GM12878 (cell line): Measurements from ENCODE around the gene C10orf90. TPM values are rescaled to one million over a fixed set of nuclear protein-coding genes. Genes with fewer than 3 reads are reported as not detected.

Experiments
- ATAC-seq: fragments of 200-7000 bp; cut with Tn5 transposase; 3 replicates; pipeline ENCODE4 v1.9.1; 2020; ENCODE audit warnings: mild to moderate bottlenecking, moderate library complexity
- BruUV-seq: library from RNA; stranded (reverse); fragments of 400-500 nt; replicated peaks from 2 replicates; lab custom pipeline; 2021; lab: Mats Ljungman, UMichigan
- CTCF ChIA-PET: fragments of 300-600 bp; sonication (Branson Sonifier 250); formaldehyde crosslinking; extraction: SDS; loops from one replicate; lab custom pipeline; 2021; ENCODE audit warnings: inconsistent platforms; lab: Yijun Ruan, JAX
- POLR2A ChIA-PET: fragments of 350-600 bp; formaldehyde crosslinking; extraction: SDS; loops from one replicate; lab custom pipeline; 2021; ENCODE audit warnings: inconsistent platforms; lab: Charles Lee
- RAD21 ChIA-PET: fragments of 300-600 bp; sonication (Branson Sonifier 250); formaldehyde crosslinking; loops from one replicate; lab custom pipeline; 2023; ENCODE audit warnings: antibody characterized with exemption; ENCODE audit not compliant: unreplicated experiment; lab: Charles Lee
- SMC1A ChIA-PET: fragments of 300-600 bp; sonication (Branson Sonifier 250); formaldehyde crosslinking; loops from one replicate; lab custom pipeline; 2023; ENCODE audit not compliant: unreplicated experiment, uncharacterized antibody; lab: Charles Lee
- DNase-seq: peaks from one replicate; pipeline ENCODE4 v3.0.0-alpha.2; 2011; ENCODE audit warnings: low read depth, low spot score
- FAIRE-seq: peaks from 3 replicates; lab custom pipeline; 2011; peaks lifted over from hg19 to GRCh38; lab: Jason Lieb, UNC
- H2AFZ ChIP-seq: 2 replicates; pipeline ENCODE4 v1.6.0; 2011; ENCODE audit warnings: low read depth, low read length, control low read depth; ENCODE audit not compliant: control insufficient read depth
- H3K27ac ChIP-seq: 2 replicates; pipeline ENCODE4 v1.5.1; 2011; ENCODE audit warnings: control low read depth; ENCODE audit not compliant: control insufficient read depth, insufficient read depth
- H3K27me3 ChIP-seq, 2 experiments: replicated peaks in 1 of 2; 2 replicates each; pipeline versions ENCODE4 v1.6.0 to v1.6.1; 2011; ENCODE audit warnings: low read length in 1 of 2; ENCODE audit not compliant: control insufficient read depth in 2 of 2, insufficient read depth in 2 of 2
- H3K36me3 ChIP-seq, 2 experiments: 2 replicates each; pipeline ENCODE4 v1.5.1; 2011; ENCODE audit warnings: low read length in 1 of 2; ENCODE audit not compliant: control insufficient read depth in 2 of 2, insufficient read depth in 2 of 2
- H3K4me1 ChIP-seq: 2 replicates; pipeline ENCODE4 v1.6.1; 2011; ENCODE audit warnings: mild to moderate bottlenecking, low read length, moderate library complexity, mixed read lengths; ENCODE audit not compliant: control insufficient read depth, insufficient read depth
- H3K4me2 ChIP-seq: 2 replicates; pipeline ENCODE4 v1.6.0; 2011; ENCODE audit warnings: control low read depth; ENCODE audit not compliant: control insufficient read depth, insufficient read depth
- H3K4me3 ChIP-seq: fragments of 200-600 bp; sonication (generic); 2 replicates; pipeline ENCODE4 v1.5.1; 2016
- H3K79me2 ChIP-seq: 2 replicates; pipeline ENCODE4 v1.6.0; 2011; ENCODE audit warnings: low read length; ENCODE audit not compliant: control insufficient read depth, insufficient read depth
- H3K9ac ChIP-seq: 2 replicates; pipeline ENCODE4 v1.8.0; 2011; ENCODE audit warnings: low read length, control low read depth, mixed read lengths; ENCODE audit not compliant: control insufficient read depth, insufficient read depth
- H3K9me3 ChIP-seq: replicated peaks from 3 replicates; pipeline ENCODE4 v1.5.1; 2011; ENCODE audit warnings: mild to moderate bottlenecking, low read length; ENCODE audit not compliant: control insufficient read depth, insufficient read depth
- H4K20me1 ChIP-seq: 2 replicates; pipeline ENCODE4 v1.6.0; 2011; ENCODE audit not compliant: control insufficient read depth, insufficient read depth
- EED ChIP-seq: sonication (generic); IDR thresholded peaks from 2 replicates; pipeline ENCODE4 v1.6.1; 2016; ENCODE audit warnings: antibody characterized with exemption, low read depth
- GATAD2B ChIP-seq: fragments of 450-650 bp; conservative IDR thresholded peaks from 2 replicates; pipeline ENCODE4 v1.6.1; 2017; ENCODE audit warnings: low read depth, mild to moderate bottlenecking, moderate library complexity
- KLF5 ChIP-seq: fragments of 450-650 bp; IDR thresholded peaks from 2 replicates; pipeline ENCODE4 v1.6.1; 2014; ENCODE audit warnings: mild to moderate bottlenecking; ENCODE audit not compliant: partially characterized antibody
- NRF1 ChIP-seq: conservative IDR thresholded peaks from 2 replicates; pipeline ENCODE4 v1.6.1; 2011; ENCODE audit warnings: mild to moderate bottlenecking, low read depth, low read length, improper control_type of control experiment
- PAX5 ChIP-seq: IDR thresholded peaks from 2 replicates; pipeline ENCODE4 v1.6.1; 2011; ENCODE audit warnings: low read depth, low read length, borderline replicate concordance
- SMAD5 ChIP-seq: IDR thresholded peaks from 2 replicates; pipeline ENCODE4 v1.6.1; 2016; ENCODE audit warnings: antibody characterized with exemption, low read depth
- SUZ12 ChIP-seq: fragments of 200-600 bp; sonication (generic); IDR thresholded peaks from one replicate; pipeline ENCODE4 v1.6.1; 2018; ENCODE audit warnings: antibody characterized with exemption, mild to moderate bottlenecking; ENCODE audit not compliant: unreplicated experiment
- WRNIP1 ChIP-seq: IDR thresholded peaks from 2 replicates; pipeline ENCODE4 v1.6.1; 2011; ENCODE audit warnings: low read depth, low read length, improper control_type of control experiment, borderline replicate concordance
- ZNF24 ChIP-seq: fragments of 450-650 bp; IDR thresholded peaks from 2 replicates; pipeline ENCODE4 v1.6.1; 2017; ENCODE audit warnings: antibody characterized with exemption, mild to moderate bottlenecking
- WGBS: methylation state at CpG from one replicate; pipeline ENCODE4 v1.1.6; 2016; ENCODE audit warnings: low lambda C conversion rate; ENCODE audit not compliant: insufficient replicate concordance, insufficient coverage; ENCODE audit errors: missing lambda C conversion rate; 5-methylcytosine and 5-hydroxymethylcytosine counted together
- in situ Hi-C: fragments of 300-500 bp; cut with MboI; formaldehyde crosslinking; loops from 9 replicates; pipeline ENCODE4 v1.14.3; 2018; ENCODE audit warnings: mixed read lengths
- intact Hi-C: fragments of 100-400 bp; cut with micrococcal nuclease; formaldehyde crosslinking; loops from one replicate; pipeline ENCODE4 v1.14.2; 2022; ENCODE audit not compliant: unreplicated experiment
- polyA plus RNA-seq, 11 experiments: library from polyadenylated mRNA; depleted of rRNA in 4 of 11; unstranded in 6 of 11; stranded (reverse) in 5 of 11; fragments of >200 nt; fragmentation: Nextera tagmentation in 4 of 11; fragmentation: Illumina TruSeq in 1 of 11; extraction: Ambion mirVana in 4 of 11; extraction: Trizol in 1 of 11; gene quantifications; 1 replicate in 1 of 11; 2 replicates in 10 of 11; pipeline versions ENCODE4 v1.2.1 to v1.2.3, GENCODE V29; 2011 to 2016; ENCODE audit warnings: inconsistent platforms in 2 of 11, missing spikeins in 2 of 11, low read depth in 1 of 11
- total RNA-seq, 4 experiments: library from RNA; depleted of rRNA in 3 of 4; stranded (reverse); fragments of >200 nt in 3 of 4; fragmentation: Illumina TruSeq in 1 of 4; extraction: Trizol in 1 of 4; gene quantifications; 2 replicates each; pipeline versions ENCODE4 v1.2.1 to v1.2.3, GENCODE V29; 2013 to 2021
- TF ChIP-seq, protein P1 (sequence below): fragments of 450-650 bp; IDR thresholded peaks from 2 replicates; pipeline ENCODE4 v1.6.1; 2017; ENCODE audit warnings: low read depth, mild to moderate bottlenecking, moderate library complexity
- TF ChIP-seq, protein P2 (sequence below): fragments of 150-350 bp; IDR thresholded peaks from 2 replicates; pipeline ENCODE4 v1.6.1; 2014; ENCODE audit warnings: mild to moderate bottlenecking, low read depth, low read length

The C10orf90 gene
- total and polyA plus RNA-seq, 10 of the 15 experiments (the other 5 are each of a cell fraction or from before 2014, with no cell fraction given), result 0.04 TPM; not detected in 9

DNA sequence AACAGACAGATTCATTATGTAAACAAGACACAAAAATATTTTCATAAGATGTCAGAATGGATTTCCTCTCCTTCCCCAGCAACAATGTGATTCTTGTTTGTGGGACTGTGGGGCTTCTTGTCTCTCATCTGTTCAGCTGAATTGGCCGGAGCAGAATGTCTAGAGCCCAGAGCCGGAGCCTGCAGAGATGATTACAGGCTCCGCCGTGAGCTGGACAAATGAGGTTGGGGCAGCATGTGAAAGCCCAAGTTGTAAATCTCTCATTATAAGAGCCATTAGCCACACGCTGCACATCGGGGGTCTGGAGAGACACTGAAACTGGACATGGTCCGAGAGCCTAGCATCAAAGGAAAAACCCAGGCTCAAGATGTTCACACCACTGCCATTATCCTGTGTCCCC, 145.2 kb downstream of the C10orf90 start (continued):
- TF ChIP-seq, protein P1, sequence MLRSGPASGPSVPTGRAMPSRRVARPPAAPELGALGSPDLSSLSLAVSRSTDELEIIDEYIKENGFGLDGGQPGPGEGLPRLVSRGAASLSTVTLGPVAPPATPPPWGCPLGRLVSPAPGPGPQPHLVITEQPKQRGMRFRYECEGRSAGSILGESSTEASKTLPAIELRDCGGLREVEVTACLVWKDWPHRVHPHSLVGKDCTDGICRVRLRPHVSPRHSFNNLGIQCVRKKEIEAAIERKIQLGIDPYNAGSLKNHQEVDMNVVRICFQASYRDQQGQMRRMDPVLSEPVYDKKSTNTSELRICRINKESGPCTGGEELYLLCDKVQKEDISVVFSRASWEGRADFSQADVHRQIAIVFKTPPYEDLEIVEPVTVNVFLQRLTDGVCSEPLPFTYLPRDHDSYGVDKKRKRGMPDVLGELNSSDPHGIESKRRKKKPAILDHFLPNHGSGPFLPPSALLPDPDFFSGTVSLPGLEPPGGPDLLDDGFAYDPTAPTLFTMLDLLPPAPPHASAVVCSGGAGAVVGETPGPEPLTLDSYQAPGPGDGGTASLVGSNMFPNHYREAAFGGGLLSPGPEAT, result no peak
- TF ChIP-seq EED, result no peak
- TF ChIP-seq, protein P2, sequence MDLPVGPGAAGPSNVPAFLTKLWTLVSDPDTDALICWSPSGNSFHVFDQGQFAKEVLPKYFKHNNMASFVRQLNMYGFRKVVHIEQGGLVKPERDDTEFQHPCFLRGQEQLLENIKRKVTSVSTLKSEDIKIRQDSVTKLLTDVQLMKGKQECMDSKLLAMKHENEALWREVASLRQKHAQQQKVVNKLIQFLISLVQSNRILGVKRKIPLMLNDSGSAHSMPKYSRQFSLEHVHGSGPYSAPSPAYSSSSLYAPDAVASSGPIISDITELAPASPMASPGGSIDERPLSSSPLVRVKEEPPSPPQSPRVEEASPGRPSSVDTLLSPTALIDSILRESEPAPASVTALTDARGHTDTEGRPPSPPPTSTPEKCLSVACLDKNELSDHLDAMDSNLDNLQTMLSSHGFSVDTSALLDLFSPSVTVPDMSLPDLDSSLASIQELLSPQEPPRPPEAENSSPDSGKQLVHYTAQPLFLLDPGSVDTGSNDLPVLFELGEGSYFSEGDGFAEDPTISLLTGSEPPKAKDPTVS, result no peak

DNA sequence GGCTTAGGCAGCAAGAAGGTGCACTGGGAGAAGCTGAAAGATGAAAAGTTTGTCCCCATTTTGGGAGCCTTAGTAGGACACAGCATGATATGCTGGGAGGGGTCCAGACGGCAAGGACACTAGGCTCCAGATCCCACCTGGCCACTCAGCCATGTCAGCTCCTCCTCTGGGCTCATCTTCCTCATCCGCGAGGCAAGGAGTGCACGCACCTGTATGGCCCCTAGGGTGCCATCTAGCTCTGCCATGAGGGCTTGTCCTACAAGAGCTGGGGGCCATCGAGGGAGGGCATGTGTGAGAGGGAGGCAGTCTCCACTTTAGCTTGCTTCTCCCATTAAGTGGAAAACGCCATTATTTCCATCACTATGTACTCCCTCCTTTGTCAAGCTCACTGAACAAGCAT, 146.0 kb downstream of the C10orf90 start:
- ChIA-PET POLR2A (no interaction called here), RAD21 (no interaction called here), SMC1A (no interaction called here), CTCF (no interaction called here)
- no peaks in the 10 kb centered on the region for H3K9me3 ChIP-seq
- no TSS peak for BruUV-seq
- ATAC-seq (no peak), FAIRE-seq (no peak), DNase-seq (no peak)
- no peak overlapping the region for H3K9ac ChIP-seq
- TF ChIP-seq GATAD2B (no peak), SMAD5 (no peak), ZNF24 (no peak), PAX5 (no peak), NRF1 (no peak), WRNIP1 (no peak), KLF5 (no peak), SUZ12 (no peak)
- no peaks in the 10 kb centered on the region for H3K27me3 ChIP-seq
- in situ Hi-C loops (no loop called here), intact Hi-C loops (no loop called here)
- no peaks in the 10 kb centered on the region for H3K79me2 ChIP-seq
- H2AFZ ChIP-seq, result no peak overlapping the region
- no peak overlapping the region for H3K4me2 ChIP-seq
- no peak overlapping the region for H3K4me3 ChIP-seq
- WGBS, result 10% methylated on average over 6 of the region's 6 CpGs
- H3K36me3 ChIP-seq, result no peaks in the 10 kb centered on the region
- H3K4me1 ChIP-seq, result no peaks in the 10 kb centered on the region
- no peaks in the 10 kb centered on the region for H4K20me1 ChIP-seq
- no peak overlapping the region for H3K27ac ChIP-seq
